K562 (cell line): ENCODE data around the gene MS4A18. TPM values are rescaled to one million over a fixed set of nuclear protein-coding genes. Genes with fewer than 3 reads are reported as not detected.
A peak's percentile ranks its signal among the peaks of the same experiment; 100 is the strongest.

Source experiments
- ATAC-seq: fragments of 200-7000 bp; cut with Tn5 transposase; 3 replicates; pipeline ENCODE4 v1.9.1; 2020; ENCODE audit warnings: moderate library complexity
- BruUV-seq: library from RNA; stranded (reverse); fragments of 400-500 nt; replicated peaks from 2 replicates; lab custom pipeline; 2021; lab: Mats Ljungman, UMichigan
- CTCF ChIA-PET: fragments of 300-600 bp; formaldehyde crosslinking; extraction: SDS; loops from one replicate; lab custom pipeline; 2021; ENCODE audit warnings: low intra/inter-chr PET ratio; lab: Yijun Ruan, JAX
- POLR2A ChIA-PET: fragments of 300-600, 350-650 bp; sonication (Branson Sonifier 250); formaldehyde crosslinking; extraction: SDS; loops from one replicate; lab custom pipeline; 2021; ENCODE audit warnings: antibody characterized with exemption, inconsistent platforms; lab: Yijun Ruan, JAX
- DNase-seq, 4 experiments: peaks; one replicate each; pipeline versions ENCODE4 v3.0.0 to v3.0.0-alpha.2; 2011 to 2018; ENCODE audit warnings: low spot score in 3 of 4, mixed read lengths in 3 of 4; ENCODE audit errors: extremely low read depth in 1 of 4
- FAIRE-seq: peaks from 2 replicates; lab custom pipeline; 2011; peaks lifted over from hg19 to GRCh38; lab: Jason Lieb, UNC
- H2AFZ ChIP-seq: 2 replicates; pipeline ENCODE4 v1.6.0; 2011; ENCODE audit warnings: low read depth, low read length, control low read depth, inconsistent platforms
- H3K27ac ChIP-seq: fragments of 200-600 bp; 3 replicates; pipeline ENCODE4 v1.8.0; 2011; ENCODE audit warnings: low read depth, mild to moderate bottlenecking, control low read depth, inconsistent platforms, low read length, moderate library complexity, mixed read lengths; ENCODE audit errors: extremely low read depth
- H3K27me3 ChIP-seq, 2 experiments: fragments of 300-600 bp in 1 of 2; 2 replicates in 1 of 2; 3 replicates in 1 of 2; pipeline versions ENCODE4 v1.6.0 to v1.8.0; 2011; ENCODE audit warnings: inconsistent platforms in 2 of 2, low read length in 2 of 2, mild to moderate bottlenecking in 1 of 2, mixed read lengths in 1 of 2, moderate library complexity in 1 of 2; ENCODE audit not compliant: control insufficient read depth in 2 of 2, insufficient read depth in 2 of 2
- H3K36me3 ChIP-seq: fragments of 300-600 bp; 3 replicates; pipeline ENCODE4 v1.8.0; 2011; ENCODE audit warnings: mild to moderate bottlenecking, low read length, inconsistent platforms; ENCODE audit not compliant: control insufficient read depth, insufficient read depth
- H3K4me1 ChIP-seq, 2 experiments: fragments of 200-600 bp in 1 of 2; replicated peaks in 1 of 2; 2 replicates in 1 of 2; 3 replicates in 1 of 2; pipeline versions ENCODE4 v1.5.1 to v1.8.0; 2011; ENCODE audit warnings: inconsistent platforms in 2 of 2, low read length in 2 of 2, mild to moderate bottlenecking in 1 of 2, mixed read lengths in 1 of 2, moderate library complexity in 1 of 2; ENCODE audit not compliant: control insufficient read depth in 2 of 2, insufficient read depth in 2 of 2
- H3K4me2 ChIP-seq: 2 replicates; pipeline ENCODE4 v1.6.1; 2011; ENCODE audit warnings: low read length, control low read depth, inconsistent platforms, mixed read lengths; ENCODE audit not compliant: insufficient read depth
- H3K4me3 ChIP-seq: fragments of 200-600 bp; sonication (generic), shearing (Covaris generic); 2 replicates; pipeline ENCODE4 v1.5.1; 2016; ENCODE audit warnings: control low read depth, inconsistent platforms
- H3K79me2 ChIP-seq: fragments of 200-600 bp; 3 replicates; pipeline ENCODE4 v1.8.0; 2011; ENCODE audit warnings: low read length, inconsistent platforms; ENCODE audit not compliant: control insufficient read depth, insufficient read depth
- H3K9ac ChIP-seq, 2 experiments: 2 replicates each; pipeline versions ENCODE4 v1.6.0 to v1.6.1; 2011; ENCODE audit warnings: low read depth in 2 of 2, low read length in 2 of 2, control low read depth in 1 of 2, inconsistent platforms in 1 of 2, mild to moderate bottlenecking in 1 of 2, mixed read lengths in 1 of 2; ENCODE audit not compliant: insufficient read depth in 1 of 2
- H3K9me1 ChIP-seq: one replicate; pipeline ENCODE4 v1.6.0; 2011; ENCODE audit warnings: inconsistent platforms, mild to moderate bottlenecking, low read length, moderate library complexity; ENCODE audit not compliant: control insufficient read depth, insufficient read depth
- H3K9me3 ChIP-seq: replicated peaks from 2 replicates; pipeline ENCODE4 v1.5.1; 2011; ENCODE audit warnings: low read depth, low read length, inconsistent platforms; ENCODE audit not compliant: control insufficient read depth, insufficient read depth
- H4K20me1 ChIP-seq: replicated peaks from 2 replicates; pipeline ENCODE4 v1.6.1; 2011; ENCODE audit warnings: low read length, inconsistent platforms, mixed read lengths; ENCODE audit not compliant: control insufficient read depth, insufficient read depth
- BRCA1 ChIP-seq, 2 experiments: fragments of 450-650 bp in 1 of 2; sonication (generic) in 1 of 2; formaldehyde crosslinking in 1 of 2; IDR thresholded peaks; 2 replicates each; pipeline versions ENCODE4 v1.5.0 to v1.6.1; 2017 to 2020; ENCODE audit warnings: mild to moderate bottlenecking in 1 of 2, missing genetic modification reagents in 1 of 2
- CBX8 ChIP-seq: fragments of 200-600 bp; sonication (generic); IDR thresholded peaks from 2 replicates; pipeline ENCODE4 v1.6.1; 2012; ENCODE audit warnings: borderline replicate concordance, mixed run types, low read depth, mild to moderate bottlenecking, moderate library complexity, mixed read lengths, low read length, control low read depth, inconsistent platforms; ENCODE audit not compliant: poor library complexity, severe bottlenecking; ENCODE audit errors: extremely low read depth
- CGGBP1 ChIP-seq: fragments of 250-450 bp; sonication (Bioruptor Pico); IDR thresholded peaks from 2 replicates; pipeline ENCODE4 v1.9.0; 2021; ENCODE audit warnings: mild to moderate bottlenecking
- COPS2 ChIP-seq: fragments of 450-650 bp; conservative IDR thresholded peaks from 2 replicates; pipeline ENCODE4 v1.6.1; 2016; ENCODE audit warnings: mild to moderate bottlenecking, moderate library complexity
- DIDO1 ChIP-seq: fragments of 450-650 bp; IDR thresholded peaks from 2 replicates; pipeline ENCODE4 v1.6.1; 2016; ENCODE audit warnings: low read depth, missing biosample characterization, missing genetic modification characterization
- ERF ChIP-seq: fragments of 450-650 bp; formaldehyde crosslinking; IDR thresholded peaks from 2 replicates; pipeline ENCODE4 v1.4.0; 2020; ENCODE audit warnings: mild to moderate bottlenecking, mixed read lengths
- FOS ChIP-seq: IDR thresholded peaks from 3 replicates; pipeline ENCODE4 v1.6.1; 2011; ENCODE audit not compliant: insufficient read length; ENCODE audit errors: extremely low read depth
- FOXJ2 ChIP-seq: fragments of 200-800 bp; sonication (Bioruptor generic); IDR thresholded peaks from 2 replicates; pipeline ENCODE4 v1.6.1; 2016; ENCODE audit warnings: missing genetic modification characterization, missing compliant biosample characterization
- HMG20A ChIP-seq: fragments of 450-650 bp; formaldehyde crosslinking; conservative IDR thresholded peaks from 2 replicates; pipeline ENCODE4 v1.4.0; 2020; ENCODE audit warnings: mild to moderate bottlenecking, mixed read lengths
- NFIC ChIP-seq: fragments of 450-650 bp; IDR thresholded peaks from 2 replicates; pipeline ENCODE4 v1.6.1; 2017; ENCODE audit warnings: mild to moderate bottlenecking, inconsistent platforms
- POLR2AphosphoS5 ChIP-seq: IDR thresholded peaks from 2 replicates; pipeline ENCODE4 v1.6.1; 2011; ENCODE audit warnings: mild to moderate bottlenecking, low read depth, low read length, moderate library complexity; ENCODE audit not compliant: control insufficient read depth, insufficient read depth
- SIN3B ChIP-seq: fragments of 450-650 bp; IDR thresholded peaks from 2 replicates; pipeline ENCODE4 v1.6.1; 2017; ENCODE audit warnings: low read depth, mild to moderate bottlenecking, moderate library complexity
- ZFP36 ChIP-seq: fragments of 150-350 bp; IDR thresholded peaks from 2 replicates; pipeline ENCODE4 v1.6.1; 2018; ENCODE audit warnings: low read length, low read depth; ENCODE audit not compliant: partially characterized antibody
- ZNF354B ChIP-seq: fragments of 250-450 bp; sonication (Bioruptor Pico); IDR thresholded peaks from 2 replicates; pipeline ENCODE4 v1.4.0; 2020
- ZNF507 ChIP-seq: conservative IDR thresholded peaks from 2 replicates; pipeline ENCODE4 v1.6.1; 2017; ENCODE audit warnings: missing genetic modification characterization, missing compliant biosample characterization
- WGBS: fragments of 100-300 bp; shearing (Covaris generic); methylation state at CpG from one replicate; pipeline ENCODE4 v1.1.6; 2016; ENCODE audit warnings: low coverage, mixed read lengths; ENCODE audit not compliant: insufficient coverage; ENCODE audit errors: missing lambda C conversion rate; 5-methylcytosine and 5-hydroxymethylcytosine counted together
- in situ Hi-C: fragments of 300-500 bp; cut with MboI; formaldehyde crosslinking; loops from 4 replicates; pipeline ENCODE4 v1.15.0; 2018; ENCODE audit warnings: inconsistent platforms, mixed read lengths
- intact Hi-C: fragments of 100-400 bp; cut with micrococcal nuclease; formaldehyde crosslinking; loops from 2 replicates; pipeline ENCODE4 v1.14.2; 2022
- polyA plus RNA-seq, 8 experiments: library from polyadenylated mRNA; depleted of rRNA in 4 of 8; stranded (reverse) in 5 of 8; unstranded in 3 of 8; fragments of >200 nt; fragmentation: Nextera tagmentation in 2 of 8; fragmentation: Illumina TruSeq in 1 of 8; extraction: Ambion mirVana in 2 of 8; extraction: Trizol in 1 of 8; gene quantifications; 2 replicates each; pipeline versions ENCODE4 v1.2.1 to v1.2.3, GENCODE V29; 2011 to 2014; ENCODE audit warnings: inconsistent platforms in 1 of 8, missing spikeins in 1 of 8
- total RNA-seq, 7 experiments: library from RNA; depleted of rRNA in 6 of 7; stranded (reverse); fragments of >200 nt in 6 of 7; fragmentation: Illumina TruSeq in 2 of 7; extraction: Trizol in 2 of 7; gene quantifications; 2 replicates each; pipeline versions ENCODE4 v1.2.1 to v1.2.3, GENCODE V29; 2011 to 2021; ENCODE audit warnings: low replicate concordance in 1 of 7

Gene MS4A18
- total and polyA plus RNA-seq, 9 of the 15 experiments (the other 6 are each of a cell fraction or from before 2014, with no cell fraction given) = not detected

GRCh38 chr11:60786811-60787567 lies 62.5 kb downstream of the MS4A18 start:
- no peaks in the 10 kb centered on the region for H3K9me3 ChIP-seq
- DNase-seq = no peak
- CTCF ChIA-PET = no interaction called here
- in situ Hi-C loops = no loop called here
- intact Hi-C loops = no loop called here
- TF ChIP-seq COPS2 = no peak
- no peak overlapping the region for H3K4me2 ChIP-seq
- peaks cover 0 to 28% of the 10 kb centered on the region in 2 experiments; a peak in 2 of 5 replicates for H3K27me3 ChIP-seq
- no TSS peak for BruUV-seq
- no peak for FAIRE-seq
- POLR2A ChIA-PET = interaction anchor here (0.8 kb wide), 1 partner anchor 22 kb away, joined by 7 read pairs; no protein-coding TSS in a partner anchor
- no peaks in the 10 kb centered on the region for H3K9me1 ChIP-seq
- WGBS = 13% methylated on average over 14 of the region's 15 CpGs
- H4K20me1 ChIP-seq = no peaks in the 10 kb centered on the region
- H3K36me3 ChIP-seq = no peaks in the 10 kb centered on the region
- ATAC-seq = no peak
- no peak overlapping the region for H2AFZ ChIP-seq
- H3K4me3 ChIP-seq = no peak overlapping the region
- no peaks in the 10 kb centered on the region for H3K4me1 ChIP-seq
- no peaks in the 10 kb centered on the region for H3K79me2 ChIP-seq
- no peak overlapping the region for H3K27ac ChIP-seq
- H3K9ac ChIP-seq = no peak overlapping the region

GRCh38 chr11:60788401-60789125 lies 64.0 kb downstream of the MS4A18 start:
- no peaks in the 10 kb centered on the region for H3K9me3 ChIP-seq
- DNase-seq (no peak), FAIRE-seq (no peak), ATAC-seq (no peak)
- no peaks in the 10 kb centered on the region for H3K36me3 ChIP-seq
- H4K20me1 ChIP-seq = no peaks in the 10 kb centered on the region
- no peaks in the 10 kb centered on the region for H3K79me2 ChIP-seq
- no peak overlapping the region for H3K9ac ChIP-seq
- no peak overlapping the region for H3K27ac ChIP-seq
- H3K4me2 ChIP-seq = no peak overlapping the region
- intact Hi-C loops (no loop called here), in situ Hi-C loops (no loop called here)
- H3K27me3 ChIP-seq = peaks cover 0 to 28% of the 10 kb centered on the region in 2 experiments; a peak in 2 of 5 replicates
- no TSS peak for BruUV-seq
- POLR2A ChIA-PET = no interaction called here
- CTCF ChIA-PET = interaction anchor here (0.6 kb wide), 1 partner anchor 45 kb away, joined by 3 read pairs; no protein-coding TSS in a partner anchor
- no peaks in the 10 kb centered on the region for H3K4me1 ChIP-seq
- H3K9me1 ChIP-seq = no peaks in the 10 kb centered on the region
- no peak overlapping the region for H3K4me3 ChIP-seq
- no peak overlapping the region for H2AFZ ChIP-seq
- WGBS = 12% methylated on average over 7 of the region's 7 CpGs
- TF ChIP-seq SIN3B (no peak), CBX8 (no peak), FOXJ2 (tag) (no peak), ZNF507 (tag) (no peak), CGGBP1 (no peak), ZNF354B (CRISPR knock-in tag) (no peak), ZFP36 (peak; percentile 37), NFIC (peak; percentile 31; the same call in 1 of the 2 replicates), BRCA1 (IDR thresholded peaks at IDR 0.05) (no peak), BRCA1 (CRISPR knock-in tag; IDR thresholded peaks at IDR 0.05) (no peak), HMG20A (CRISPR knock-in tag) (no peak), POLR2AphosphoS5 (no peak), ERF (CRISPR knock-in tag) (no peak), DIDO1 (no peak), FOS (no peak)
